Prostate gland (tissue), 2 donors: ENCODE measurements around the gene VPS13D. TPM values are rescaled to one million over a fixed set of nuclear protein-coding genes. Genes with fewer than 3 reads are reported as not detected.

Experiments used
- DNase-seq: peaks from one replicate; pipeline ENCODE4 v3.0.0-alpha.2; 2019; ENCODE audit warnings: low spot score
- H3K27ac ChIP-seq, 2 donors: fragments of 200-600 bp; sonication (generic); 2 replicates each; pipeline ENCODE4 v1.5.1; 2017 to 2019
- H3K27me3 ChIP-seq: fragments of 200-600 bp; sonication (generic); replicated peaks from 2 replicates; pipeline ENCODE4 v1.5.1; 2019; ENCODE audit not compliant: insufficient read depth
- H3K36me3 ChIP-seq, 2 donors: fragments of 200-600 bp; sonication (generic); 1 replicate in 1 of 2; 2 replicates in 1 of 2; pipeline versions ENCODE4 v1.5.1 to v1.8.1; 2017 to 2019
- H3K4me1 ChIP-seq: fragments of 200-600 bp; sonication (generic); replicated peaks from 2 replicates; pipeline ENCODE4 v1.5.1; 2019
- H3K4me3 ChIP-seq, 2 donors: fragments of 200-600 bp; sonication (generic); 2 replicates each; pipeline ENCODE4 v1.5.1; 2017 to 2019
- H3K9me3 ChIP-seq: fragments of 200-600 bp; sonication (generic); 2 replicates; pipeline ENCODE4 v1.5.1; 2017
- POLR2A ChIP-seq: fragments of 450-650 bp; IDR thresholded peaks from one replicate; pipeline ENCODE4 v1.6.1; 2016; ENCODE audit warnings: antibody characterized with exemption, mild to moderate bottlenecking
- POLR2AphosphoS5 ChIP-seq: sonication (generic); formaldehyde crosslinking; IDR thresholded peaks from one replicate; pipeline ENCODE4 v1.6.1; 2017; ENCODE audit warnings: antibody characterized with exemption
- WGBS: methylation state at CpG from one replicate; pipeline ENCODE4 v1.1.5; 2018; 5-methylcytosine and 5-hydroxymethylcytosine counted together
- intact Hi-C: fragments of 100-400 bp; cut with DNase I; formaldehyde crosslinking; loops from one replicate; pipeline ENCODE4 v1.14.2; 2022
- total RNA-seq, 2 donors: library from RNA; depleted of rRNA; stranded (reverse); fragments of >200 nt; gene quantifications; one replicate each; pipeline ENCODE4 v1.1.0, GENCODE V29; 2016
- TF ChIP-seq, protein P1 (sequence below), 4 experiments: fragments of 200-600 bp in 2 of 4; fragments of 450-650 bp in 2 of 4; sonication (generic) in 2 of 4; IDR thresholded peaks; 1 replicate in 3 of 4; 2 replicates in 1 of 4; pipeline ENCODE4 v1.5.1; 2016 to 2019; ENCODE audit warnings: antibody characterized with exemption in 4 of 4, mild to moderate bottlenecking in 2 of 4, moderate library complexity in 2 of 4

VPS13D gene
- total RNA-seq, 2 donors from 2014 or later = 60.7 to 80.8 TPM

DNA sequence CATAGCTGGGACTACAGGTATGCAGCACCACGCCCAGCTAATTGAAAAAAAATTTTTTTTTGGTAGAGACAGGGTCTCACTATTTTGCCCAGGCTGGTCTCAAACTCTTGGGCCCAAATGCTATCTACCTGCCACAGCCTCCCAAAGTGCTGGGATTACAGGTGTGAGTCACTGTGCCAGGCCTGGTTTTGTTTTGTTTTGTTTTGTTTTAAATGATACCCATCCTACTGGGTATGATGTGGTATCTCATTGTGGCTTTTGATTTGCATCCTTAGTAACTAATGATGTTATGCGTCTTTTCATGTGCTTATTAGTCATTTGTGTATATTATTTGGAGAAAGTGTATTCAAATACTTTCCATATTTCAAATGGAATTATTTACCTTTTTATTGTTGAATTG lies 142.3 kb downstream of the VPS13D start:
- Histone ChIP-seq H3K27ac (no peak overlapping the region), H3K36me3 (no peaks in the 10 kb centered on the region), H3K9me3 (no peaks in the 10 kb centered on the region), H3K4me1 (no peaks in the 10 kb centered on the region), H3K27me3 (no peaks in the 10 kb centered on the region), H3K4me3 (no peak overlapping the region)
- 97% methylated on average over 2 of the region's 2 CpGs for WGBS
- no peak for TF ChIP-seq POLR2AphosphoS5
- TF ChIP-seq, protein P1, sequence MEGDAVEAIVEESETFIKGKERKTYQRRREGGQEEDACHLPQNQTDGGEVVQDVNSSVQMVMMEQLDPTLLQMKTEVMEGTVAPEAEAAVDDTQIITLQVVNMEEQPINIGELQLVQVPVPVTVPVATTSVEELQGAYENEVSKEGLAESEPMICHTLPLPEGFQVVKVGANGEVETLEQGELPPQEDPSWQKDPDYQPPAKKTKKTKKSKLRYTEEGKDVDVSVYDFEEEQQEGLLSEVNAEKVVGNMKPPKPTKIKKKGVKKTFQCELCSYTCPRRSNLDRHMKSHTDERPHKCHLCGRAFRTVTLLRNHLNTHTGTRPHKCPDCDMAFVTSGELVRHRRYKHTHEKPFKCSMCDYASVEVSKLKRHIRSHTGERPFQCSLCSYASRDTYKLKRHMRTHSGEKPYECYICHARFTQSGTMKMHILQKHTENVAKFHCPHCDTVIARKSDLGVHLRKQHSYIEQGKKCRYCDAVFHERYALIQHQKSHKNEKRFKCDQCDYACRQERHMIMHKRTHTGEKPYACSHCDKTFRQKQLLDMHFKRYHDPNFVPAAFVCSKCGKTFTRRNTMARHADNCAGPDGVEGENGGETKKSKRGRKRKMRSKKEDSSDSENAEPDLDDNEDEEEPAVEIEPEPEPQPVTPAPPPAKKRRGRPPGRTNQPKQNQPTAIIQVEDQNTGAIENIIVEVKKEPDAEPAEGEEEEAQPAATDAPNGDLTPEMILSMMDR (IDR thresholded peaks at IDR 0.05) = no peak
- no peak for TF ChIP-seq POLR2A
- DNase-seq = no peak
- intact Hi-C loops = no loop called here

DNA sequence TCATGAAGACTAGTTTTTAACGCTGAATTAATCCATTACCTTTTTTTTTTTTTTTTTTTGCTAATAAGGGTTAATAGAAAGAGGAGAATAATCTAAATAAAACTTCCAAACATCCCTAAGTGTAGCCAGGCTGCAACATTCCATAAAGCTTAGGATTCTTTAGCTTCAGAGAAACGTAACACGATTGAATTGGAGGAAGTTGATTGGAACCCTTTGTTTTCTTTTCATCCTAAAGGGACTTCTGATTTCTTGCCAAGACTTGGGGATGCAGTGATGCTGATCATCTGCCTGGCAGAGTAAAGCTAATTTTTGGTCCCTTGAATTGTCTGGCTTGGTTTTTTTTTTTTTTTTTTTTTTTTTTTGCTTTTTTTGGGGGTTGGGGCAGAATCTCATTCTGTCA lies 142.9 kb downstream of the VPS13D start:
- Histone ChIP-seq H3K9me3 (no peaks in the 10 kb centered on the region), H3K4me3 (no peak overlapping the region), H3K27me3 (no peaks in the 10 kb centered on the region), H3K36me3 (no peaks in the 10 kb centered on the region), H3K4me1 (no peaks in the 10 kb centered on the region), H3K27ac (no peak overlapping the region)
- TF ChIP-seq, protein P1 (IDR thresholded peaks at IDR 0.05) = no peak
- TF ChIP-seq POLR2AphosphoS5 (no peak), POLR2A (no peak)
- no peak for DNase-seq
- intact Hi-C loops = no loop called here
- 77% methylated on average over 3 of the region's 3 CpGs for WGBS

GRCh38 chr1:12375133-12375829 lies 145.5 kb downstream of the VPS13D start:
- Histone ChIP-seq H3K9me3 (no peaks in the 10 kb centered on the region), H3K27me3 (no peaks in the 10 kb centered on the region), H3K4me3 (no peak overlapping the region), H3K4me1 (peaks cover 4% of the 10 kb centered on the region), H3K36me3 (no peaks in the 10 kb centered on the region), H3K27ac (no peak overlapping the region)
- 94% methylated on average over 4 of the region's 4 CpGs for WGBS
- intact Hi-C loops = no loop called here
- TF ChIP-seq POLR2AphosphoS5 = no peak
- TF ChIP-seq, protein P1 (IDR thresholded peaks at IDR 0.05) = no peak
- TF ChIP-seq POLR2A = no peak
- no peak for DNase-seq

- no peak overlapping the region for H3K27ac ChIP-seq
- H3K27me3 ChIP-seq = no peaks in the 10 kb centered on the region
- H3K36me3 ChIP-seq = no peaks in the 10 kb centered on the region
- intact Hi-C loops = no loop called here
- no peak for DNase-seq
- H3K4me1 ChIP-seq = peaks cover 10% of the 10 kb centered on the region
- no peak overlapping the region for H3K4me3 ChIP-seq
- H3K9me3 ChIP-seq = no peaks in the 10 kb centered on the region
- 37% methylated on average over 6 of the region's 6 CpGs for WGBS
- TF ChIP-seq, protein P1 (IDR thresholded peaks at IDR 0.05) = peak in 2 of 4 experiments; percentile 6 to 22
- no peak for TF ChIP-seq POLR2A
- no peak for TF ChIP-seq POLR2AphosphoS5
Observed at GRCh38 chr1:12376236-12377045, 146.6 kb downstream of the VPS13D start.
